ENCODE data around the gene PECR. TPM values are rescaled to one million over a fixed set of nuclear protein-coding genes. Genes with fewer than 3 reads are reported as not detected.

Gene PECR
- total and polyA plus RNA-seq, 2 of the 13 experiments (the other 11 are each of a cell fraction or from before 2014, with no cell fraction given): 151 to 153 TPM

DNA sequence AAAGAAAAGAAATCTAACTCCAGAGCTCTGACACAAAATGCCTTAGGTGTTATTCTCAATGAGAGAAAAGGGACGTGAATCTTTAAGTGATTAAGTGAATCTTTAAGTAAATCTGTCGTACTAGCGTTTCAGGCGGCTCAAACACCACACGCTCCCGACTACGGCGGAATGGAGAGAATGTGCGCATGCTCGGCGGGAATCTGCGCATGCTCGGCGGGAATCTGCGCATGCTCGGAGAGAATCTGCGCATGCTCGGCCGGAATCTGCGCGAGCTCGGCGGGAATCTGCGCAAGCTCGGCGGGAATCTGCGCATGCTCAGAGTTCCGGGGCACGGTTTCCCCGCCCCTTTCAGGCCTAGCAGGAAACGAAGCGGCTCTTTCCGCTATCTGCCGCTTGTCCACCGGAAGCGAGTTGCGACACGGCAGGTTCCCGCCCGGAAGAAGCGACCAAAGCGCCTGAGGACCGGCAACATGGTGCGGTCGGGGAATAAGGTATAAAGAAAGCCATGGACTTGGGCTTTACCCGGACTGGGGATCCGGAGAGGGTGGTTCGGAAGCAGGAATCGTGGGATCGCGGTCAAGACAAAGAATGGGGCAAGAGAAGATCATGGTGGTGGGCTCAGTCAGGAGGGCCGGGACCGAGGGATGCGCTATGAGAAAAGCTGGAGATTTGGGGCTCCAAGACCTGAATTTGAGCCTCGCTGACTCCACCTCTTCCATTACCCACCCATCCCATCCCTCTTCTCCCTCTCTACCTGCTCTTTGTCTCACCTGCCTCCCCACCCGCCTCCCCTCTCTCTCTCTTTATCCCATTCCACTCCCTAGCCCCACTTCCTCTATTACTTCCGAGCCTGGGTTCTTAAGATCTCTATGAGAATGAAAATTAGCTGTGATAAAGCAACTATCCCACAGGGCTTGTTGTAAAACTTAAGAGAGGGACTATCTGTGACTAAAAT lies 27.6 kb upstream of the PECR start, which contains the start of gene XRCC5 (continued):
- peak; percentile 93 for TF ChIP-seq ZNF607 (CRISPR knock-in tag; IDR thresholded peaks at IDR 0.05; ENCODE audit: borderline replicate concordance)
- peak; percentile 85; the same call in 1 of the 2 replicates for TF ChIP-seq RNF2 (conservative IDR thresholded peaks at IDR 0.05; ENCODE audit: low read depth)
- peak; percentile 92; the same call in 1 of the 2 replicates for TF ChIP-seq SATB2 (CRISPR knock-in tag; IDR thresholded peaks at IDR 0.05)
- TF ChIP-seq POLR2G (IDR thresholded peaks at IDR 0.05; ENCODE audit: low read depth, low read length): peak; percentile 97
- no peak for TF ChIP-seq KDM6A (CRISPR knock-in tag; IDR thresholded peaks at IDR 0.05; ENCODE audit: low read depth)
- peak; percentile 77; the same call in 1 of the 2 replicates for TF ChIP-seq ZFP90 (CRISPR knock-in tag; IDR thresholded peaks at IDR 0.05; ENCODE audit: borderline replicate concordance)
- TF ChIP-seq PITX1 (CRISPR knock-in tag; IDR thresholded peaks at IDR 0.05): peak; percentile 84
- TF ChIP-seq, protein P1, sequence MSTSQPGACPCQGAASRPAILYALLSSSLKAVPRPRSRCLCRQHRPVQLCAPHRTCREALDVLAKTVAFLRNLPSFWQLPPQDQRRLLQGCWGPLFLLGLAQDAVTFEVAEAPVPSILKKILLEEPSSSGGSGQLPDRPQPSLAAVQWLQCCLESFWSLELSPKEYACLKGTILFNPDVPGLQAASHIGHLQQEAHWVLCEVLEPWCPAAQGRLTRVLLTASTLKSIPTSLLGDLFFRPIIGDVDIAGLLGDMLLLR (CRISPR knock-in tag; IDR thresholded peaks at IDR 0.05): peak; percentile 83
- peak; percentile 94 for TF ChIP-seq AGO1 (IDR thresholded peaks at IDR 0.05; ENCODE audit: low read depth, low read length, poor library complexity, severe bottlenecking)
- no peak for TF ChIP-seq PTBP1 (IDR thresholded peaks at IDR 0.05; ENCODE audit: low read depth, low read length, poor library complexity, severe bottlenecking)
- no peak for TF ChIP-seq ZC3H13 (CRISPR knock-in tag; IDR thresholded peaks at IDR 0.05)
- peak; percentile 96 for TF ChIP-seq SIN3A (IDR thresholded peaks at IDR 0.05; ENCODE audit: borderline replicate concordance, low read depth, low read length)
- TF ChIP-seq, protein P2, sequence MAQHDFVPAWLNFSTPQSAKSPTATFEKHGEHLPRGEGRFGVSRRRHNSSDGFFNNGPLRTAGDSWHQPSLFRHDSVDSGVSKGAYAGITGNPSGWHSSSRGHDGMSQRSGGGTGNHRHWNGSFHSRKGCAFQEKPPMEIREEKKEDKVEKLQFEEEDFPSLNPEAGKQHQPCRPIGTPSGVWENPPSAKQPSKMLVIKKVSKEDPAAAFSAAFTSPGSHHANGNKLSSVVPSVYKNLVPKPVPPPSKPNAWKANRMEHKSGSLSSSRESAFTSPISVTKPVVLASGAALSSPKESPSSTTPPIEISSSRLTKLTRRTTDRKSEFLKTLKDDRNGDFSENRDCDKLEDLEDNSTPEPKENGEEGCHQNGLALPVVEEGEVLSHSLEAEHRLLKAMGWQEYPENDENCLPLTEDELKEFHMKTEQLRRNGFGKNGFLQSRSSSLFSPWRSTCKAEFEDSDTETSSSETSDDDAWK (CRISPR knock-in tag; IDR thresholded peaks at IDR 0.05): no peak
- TF ChIP-seq ISX (CRISPR knock-in tag; conservative IDR thresholded peaks at IDR 0.05): 0 out of 2 replicates have a peak, but pooled peaks have one; percentile 50
- 0 out of 2 replicates have a peak, but pooled peaks have one; percentile 24 for TF ChIP-seq SNAPC2 (CRISPR knock-in tag; IDR thresholded peaks at IDR 0.05)
- TF ChIP-seq, protein P3, sequence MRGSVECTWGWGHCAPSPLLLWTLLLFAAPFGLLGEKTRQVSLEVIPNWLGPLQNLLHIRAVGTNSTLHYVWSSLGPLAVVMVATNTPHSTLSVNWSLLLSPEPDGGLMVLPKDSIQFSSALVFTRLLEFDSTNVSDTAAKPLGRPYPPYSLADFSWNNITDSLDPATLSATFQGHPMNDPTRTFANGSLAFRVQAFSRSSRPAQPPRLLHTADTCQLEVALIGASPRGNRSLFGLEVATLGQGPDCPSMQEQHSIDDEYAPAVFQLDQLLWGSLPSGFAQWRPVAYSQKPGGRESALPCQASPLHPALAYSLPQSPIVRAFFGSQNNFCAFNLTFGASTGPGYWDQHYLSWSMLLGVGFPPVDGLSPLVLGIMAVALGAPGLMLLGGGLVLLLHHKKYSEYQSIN (CRISPR knock-in tag; IDR thresholded peaks at IDR 0.05; ENCODE audit: borderline replicate concordance): no peak
- peak; percentile 96 for TF ChIP-seq ZNF350 (CRISPR knock-in tag; IDR thresholded peaks at IDR 0.05; ENCODE audit: borderline replicate concordance, low read depth)
- no peak for TF ChIP-seq ZNF20 (CRISPR knock-in tag; IDR thresholded peaks at IDR 0.05)
- TF ChIP-seq ZNF543 (CRISPR knock-in tag; IDR thresholded peaks at IDR 0.05): peak; percentile 51; the same call in 1 of the 2 replicates
- peak; percentile 98 for TF ChIP-seq ZBTB38 (CRISPR knock-in tag; IDR thresholded peaks at IDR 0.05)
- 0 out of 2 replicates have a peak, but pooled peaks have one; percentile 20 for TF ChIP-seq RCOR2 (CRISPR knock-in tag; IDR thresholded peaks at IDR 0.05)
- TF ChIP-seq, protein P4, sequence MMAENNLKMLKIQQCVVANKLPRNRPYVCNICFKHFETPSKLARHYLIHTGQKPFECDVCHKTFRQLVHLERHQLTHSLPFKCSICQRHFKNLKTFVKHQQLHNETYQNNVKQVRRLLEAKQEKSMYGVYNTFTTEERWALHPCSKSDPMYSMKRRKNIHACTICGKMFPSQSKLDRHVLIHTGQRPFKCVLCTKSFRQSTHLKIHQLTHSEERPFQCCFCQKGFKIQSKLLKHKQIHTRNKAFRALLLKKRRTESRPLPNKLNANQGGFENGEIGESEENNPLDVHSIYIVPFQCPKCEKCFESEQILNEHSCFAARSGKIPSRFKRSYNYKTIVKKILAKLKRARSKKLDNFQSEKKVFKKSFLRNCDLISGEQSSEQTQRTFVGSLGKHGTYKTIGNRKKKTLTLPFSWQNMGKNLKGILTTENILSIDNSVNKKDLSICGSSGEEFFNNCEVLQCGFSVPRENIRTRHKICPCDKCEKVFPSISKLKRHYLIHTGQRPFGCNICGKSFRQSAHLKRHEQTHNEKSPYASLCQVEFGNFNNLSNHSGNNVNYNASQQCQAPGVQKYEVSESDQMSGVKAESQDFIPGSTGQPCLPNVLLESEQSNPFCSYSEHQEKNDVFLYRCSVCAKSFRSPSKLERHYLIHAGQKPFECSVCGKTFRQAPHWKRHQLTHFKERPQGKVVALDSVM (CRISPR knock-in tag; IDR thresholded peaks at IDR 0.05): no peak
